Right ventricle myocardium inferior (tissue), 1 donor: ENCODE results near the gene BLOC1S2. TPM values are rescaled to one million over a fixed set of nuclear protein-coding genes. Genes with fewer than 3 reads are reported as not detected.
"Not testable (repeated sequence)": the region's sequence is repeated elsewhere in the genome, so short reads cannot be mapped to it uniquely, and the experiment has no call there.

Source experiments
- ATAC-seq: fragments of 200-7000 bp; cut with Tn5 transposase; one replicate; pipeline ENCODE4 v1.9.1; 2020; ENCODE audit warnings: mild to moderate bottlenecking, moderate library complexity
- DNase-seq: peaks from one replicate; pipeline ENCODE4 v3.0.0; 2021; ENCODE audit errors: missing footprints
- intact Hi-C: fragments of 100-400 bp; cut with DNase I; formaldehyde crosslinking; loops from one replicate; pipeline ENCODE4 v1.11.0; 2022
- long read RNA-seq: library from polyadenylated mRNA; unstranded; transcript quantifications from one replicate; pipeline ENCODE4 v2.0.0, GENCODE V29; 2021
- total RNA-seq: library from RNA; stranded (reverse); fragmentation: NEBNext Ultra II Directional; extraction: Animal tissue kit (Norgen Biotek cat#: 25700); gene quantifications from one replicate; pipeline ENCODE4 v1.2.1, GENCODE V29; 2021
- donor health status: DM: no; HTN: yes; CAD: no; lungs with severe emphysema.

Gene BLOC1S2
- 20.9 TPM for total RNA-seq
- long read RNA-seq, transcript BLOC1S2-202 (5 exons, 1,249 nt) = major isoform, 7 of 7 reads
- long read RNA-seq, partial matches to known transcripts = 0 of 7 reads
- long read RNA-seq, other reads (novel, unspliced or antisense) = 0 of 7 reads

- DNase-seq = peak; percentile 91
- peak; percentile 99 for ATAC-seq
- intact Hi-C loops = loop anchor here (1.0 to 5.0 kb wide), 2 partner anchors 19 to 86 kb away; partner anchors contain the start of gene CWF19L1
Observed at GRCh38 chr10:100286051-100287033, at the start of gene BLOC1S2. BLOC1S2 (minus strand) TSS chr10:100286680; CDS start chr10:100286659, 21 bp downstream.

GRCh38 chr10:100334762-100335161 is 48.3 kb upstream of the BLOC1S2 start:
- ATAC-seq (no peak), DNase-seq (no peak)
- intact Hi-C loops = no loop called here

GRCh38 chr10:100333661-100334440 is 47.4 kb upstream of the BLOC1S2 start:
- intact Hi-C loops = no loop called here
- ATAC-seq (no peak), DNase-seq (no peak)

- DNase-seq (no peak), ATAC-seq (no peak)
- intact Hi-C loops = no loop called here
Observed at GRCh38 chr10:100333106-100333505, 46.6 kb upstream of the BLOC1S2 start.

DNA sequence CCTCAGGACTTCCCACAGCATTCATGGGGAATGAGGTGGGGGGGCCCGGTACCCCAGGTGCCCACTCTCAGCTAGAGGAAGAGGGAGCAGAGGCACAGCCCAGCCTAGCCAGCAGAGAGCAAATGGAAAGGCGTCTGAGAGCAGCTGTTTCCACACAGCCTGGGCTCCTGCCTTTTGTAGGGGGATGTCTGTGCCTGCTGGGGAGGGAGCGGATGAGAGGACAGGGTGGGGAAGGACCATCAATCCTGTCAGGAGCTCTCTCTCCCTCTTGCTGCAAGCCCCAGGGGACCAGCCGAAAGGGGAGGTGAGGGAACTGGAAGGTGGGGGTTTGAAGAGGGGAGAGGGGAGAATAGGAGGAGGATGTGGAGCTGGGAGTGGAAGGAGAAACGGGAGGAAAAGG is 43.6 kb upstream of the BLOC1S2 start, which contains the start of gene PKD2L1:
Gene PKD2L1, minus strand, starts transcription at position 150 of the 400 bp plus-strand sequence. Its CDS starts 125 bp downstream, at position 25.
- no peak for ATAC-seq
- intact Hi-C loops = no loop called here
- no peak for DNase-seq

GRCh38 chr10:100328198-100328597 is 41.7 kb upstream of the BLOC1S2 start:
- ATAC-seq (no peak), DNase-seq (no peak)
- intact Hi-C loops = no loop called here

DNA sequence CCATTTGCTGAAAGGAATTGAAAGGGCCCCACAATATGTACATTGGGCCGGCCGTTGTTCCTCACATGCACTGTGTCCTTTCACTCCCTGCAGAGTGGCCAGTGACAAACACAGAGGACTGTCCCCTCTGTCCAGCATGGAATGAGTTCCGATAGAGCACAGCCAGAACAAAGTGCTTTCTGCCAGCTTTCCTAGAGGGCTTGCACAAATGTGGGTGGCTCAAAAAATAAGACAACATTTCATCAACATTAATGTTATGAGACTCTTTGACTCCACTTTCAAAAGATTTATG is 41.2 kb upstream of the BLOC1S2 start:
- ATAC-seq (no peak), DNase-seq (no peak)
- intact Hi-C loops = no loop called here

GRCh38 chr10:100327007-100327717 is 40.7 kb upstream of the BLOC1S2 start:
- intact Hi-C loops = no loop called here
- DNase-seq (no peak), ATAC-seq (peak; percentile 34)

DNA sequence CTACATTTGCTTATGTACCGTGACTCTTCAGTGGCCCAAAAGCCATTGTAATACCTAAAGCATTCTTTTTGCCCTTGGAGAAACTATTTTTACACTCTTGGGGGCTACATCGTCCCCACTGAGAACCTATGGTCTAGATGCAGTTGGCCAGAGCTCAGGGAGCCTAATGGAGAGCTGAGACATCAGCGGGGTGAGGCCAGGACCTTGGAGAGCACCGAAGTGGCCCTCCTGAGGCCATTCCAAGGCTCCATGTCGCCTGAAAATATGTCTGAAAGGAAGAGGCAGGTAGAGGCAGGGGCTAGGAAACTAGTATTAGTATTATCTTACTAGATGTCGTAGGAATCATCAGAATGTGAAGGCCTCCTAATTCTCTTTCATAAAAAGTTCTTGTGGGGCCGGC is 38.7 kb upstream of the BLOC1S2 start:
- no peak for ATAC-seq
- intact Hi-C loops = no loop called here
- DNase-seq = no peak

GRCh38 chr10:100319707-100320402 is 33.4 kb upstream of the BLOC1S2 start:
- no peak for ATAC-seq
- intact Hi-C loops = no loop called here
- no peak for DNase-seq

DNA sequence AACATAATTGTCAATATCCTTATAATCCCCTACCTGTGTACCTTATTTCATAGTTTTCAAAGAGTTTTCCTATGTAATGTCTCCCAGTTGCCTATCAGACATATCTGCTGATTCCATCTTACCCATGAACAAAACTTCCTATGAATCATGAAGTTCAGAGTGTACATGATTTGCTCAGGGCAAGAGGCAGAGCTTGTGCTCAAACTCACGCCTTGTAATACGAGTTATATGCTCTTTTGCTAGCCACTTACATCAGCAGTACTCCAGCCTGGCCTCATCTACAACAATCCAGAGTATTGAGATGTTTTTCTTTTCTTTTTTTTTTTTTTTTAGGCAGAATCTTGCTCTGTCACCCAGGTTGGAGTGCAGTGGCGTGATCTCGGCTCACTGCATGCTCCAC is 31.7 kb upstream of the BLOC1S2 start:
- ATAC-seq = no peak
- DNase-seq = no peak
- intact Hi-C loops = no loop called here

DNA sequence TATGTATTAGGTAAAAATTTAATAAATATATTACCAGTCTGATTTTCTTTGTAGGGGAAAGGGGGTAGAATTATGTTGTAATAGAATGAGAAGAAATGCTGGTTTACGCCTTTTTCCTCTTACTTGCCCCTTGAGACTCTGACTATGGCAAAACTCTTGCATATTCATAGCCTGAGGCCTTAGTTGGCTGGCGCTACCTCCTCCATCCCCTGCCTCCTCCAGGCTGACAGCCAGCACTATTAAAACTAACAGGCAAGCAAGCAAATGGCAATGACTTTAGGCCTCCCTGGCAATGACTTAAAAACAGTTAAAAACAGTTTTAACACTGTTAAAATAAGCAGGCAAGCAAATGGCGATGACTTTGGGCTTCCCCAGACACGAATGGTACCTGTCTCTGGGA is 29.1 kb upstream of the BLOC1S2 start:
- intact Hi-C loops = no loop called here
- no peak for DNase-seq
- ATAC-seq = no peak

DNA sequence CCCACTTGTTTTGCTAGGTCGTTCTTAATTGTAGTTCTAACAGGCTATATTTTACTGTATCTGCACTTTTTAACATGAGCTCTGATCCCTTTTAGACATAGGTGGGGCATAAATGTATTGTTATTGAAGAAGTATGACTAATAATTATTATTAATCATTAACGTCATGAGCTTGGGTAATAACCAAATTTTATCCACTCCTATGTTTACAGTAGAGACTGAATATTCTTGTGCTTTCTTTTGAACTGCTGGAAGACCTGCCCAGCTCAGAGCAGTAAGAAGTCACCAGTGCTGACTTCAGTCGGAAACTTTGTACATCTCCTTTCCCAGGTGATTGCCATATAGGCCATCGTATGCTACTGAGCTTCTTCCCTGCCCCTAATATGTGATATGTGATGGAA is 24.8 kb upstream of the BLOC1S2 start:
- ATAC-seq (no peak), DNase-seq (no peak)
- intact Hi-C loops = no loop called here

- ATAC-seq = no peak
- intact Hi-C loops = no loop called here
- no peak for DNase-seq
Observed at GRCh38 chr10:100307684-100308083, 21.2 kb upstream of the BLOC1S2 start.

GRCh38 chr10:100306861-100307260 is 20.4 kb upstream of the BLOC1S2 start:
- intact Hi-C loops = no loop called here
- no peak for DNase-seq
- no peak for ATAC-seq

GRCh38 chr10:100304414-100304813 is 17.9 kb upstream of the BLOC1S2 start:
- ATAC-seq (no peak), DNase-seq (no peak)
- intact Hi-C loops = no loop called here

- intact Hi-C loops = no loop called here
- no peak for DNase-seq
- no peak for ATAC-seq
Observed at GRCh38 chr10:100303724-100304319, 17.3 kb upstream of the BLOC1S2 start.

GRCh38 chr10:100301123-100301522 is 14.6 kb upstream of the BLOC1S2 start:
- ATAC-seq, intact Hi-C loops, DNase-seq: not testable (repeated sequence)
